Right atrium auricular region (tissue), 2 donors: ENCODE data around the gene KDM3B. TPM values are rescaled to one million over a fixed set of nuclear protein-coding genes. Genes with fewer than 3 reads are reported as not detected.
A peak's percentile ranks its signal among the peaks of the same experiment; 100 is the strongest.

Experiments
- DNase-seq: peaks from one replicate; pipeline ENCODE4 v3.0.0-alpha.2; 2019; ENCODE audit warnings: low spot score
- H3K27ac ChIP-seq, 2 donors: fragments of 200-600 bp; sonication (generic); 1 replicate in 1 of 2; 2 replicates in 1 of 2; pipeline ENCODE4 v1.5.1; 2016 to 2019
- H3K27me3 ChIP-seq, 2 donors: fragments of 200-600 bp; sonication (generic); one replicate each; pipeline versions ENCODE4 v1.5.1 to v1.6.0; 2017 to 2019
- H3K36me3 ChIP-seq: fragments of 200-600 bp; sonication (generic); one replicate; pipeline ENCODE4 v1.5.1; 2016
- H3K4me1 ChIP-seq, 2 donors: fragments of 200-600 bp; sonication (generic); one replicate each; pipeline versions ENCODE4 v1.5.1 to v1.6.0; 2017 to 2019
- H3K4me3 ChIP-seq, 2 donors: fragments of 200-600 bp; sonication (generic); 1 replicate in 1 of 2; 2 replicates in 1 of 2; pipeline ENCODE4 v1.5.1; 2017 to 2019; ENCODE audit warnings: mild to moderate bottlenecking in 1 of 2, moderate library complexity in 1 of 2
- H3K9me3 ChIP-seq, 2 donors: fragments of 200-600 bp; sonication (generic); one replicate each; pipeline ENCODE4 v1.5.1; 2019
- CTCF ChIP-seq, 2 donors: fragments of 200-600 bp; sonication (generic); IDR thresholded peaks; one replicate each; pipeline ENCODE4 v1.5.1; 2019; ENCODE audit warnings: antibody characterized with exemption in 2 of 2
- total RNA-seq, 2 donors: library from RNA; depleted of rRNA; stranded (reverse); fragments of >200 nt; gene quantifications; one replicate each; pipeline ENCODE4 v1.1.0, GENCODE V29; 2016

KDM3B gene
- total RNA-seq, 2 donors from 2014 or later, result 42.9 to 46.9 TPM

DNA sequence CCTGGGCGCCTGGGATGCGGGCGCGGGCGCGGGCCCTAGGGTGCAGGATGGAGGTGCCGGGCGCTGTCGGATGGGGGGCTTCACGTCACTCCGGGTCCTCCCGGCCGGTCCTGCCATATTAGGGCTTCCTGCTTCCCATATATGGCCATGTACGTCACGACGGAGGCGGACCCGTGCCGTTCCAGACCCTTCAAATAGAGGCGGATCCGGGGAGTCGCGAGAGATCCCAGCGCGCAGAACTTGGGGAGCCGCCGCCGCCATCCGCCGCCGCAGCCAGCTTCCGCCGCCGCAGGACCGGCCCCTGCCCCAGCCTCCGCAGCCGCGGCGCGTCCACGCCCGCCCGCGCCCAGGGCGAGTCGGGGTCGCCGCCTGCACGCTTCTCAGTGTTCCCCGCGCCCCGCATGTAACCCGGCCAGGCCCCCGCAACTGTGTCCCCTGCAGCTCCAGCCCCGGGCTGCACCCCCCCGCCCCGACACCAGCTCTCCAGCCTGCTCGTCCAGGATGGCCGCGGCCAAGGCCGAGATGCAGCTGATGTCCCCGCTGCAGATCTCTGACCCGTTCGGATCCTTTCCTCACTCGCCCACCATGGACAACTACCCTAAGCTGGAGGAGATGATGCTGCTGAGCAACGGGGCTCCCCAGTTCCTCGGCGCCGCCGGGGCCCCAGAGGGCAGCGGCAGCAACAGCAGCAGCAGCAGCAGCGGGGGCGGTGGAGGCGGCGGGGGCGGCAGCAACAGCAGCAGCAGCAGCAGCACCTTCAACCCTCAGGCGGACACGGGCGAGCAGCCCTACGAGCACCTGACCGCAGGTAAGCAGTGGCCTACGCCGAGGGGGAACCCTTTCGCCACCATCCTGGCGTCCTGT, 113.0 kb downstream of the KDM3B start, which contains the start of gene EGR1:
TSS of gene EGR1 (plus strand) at position 219 of the 864 bp plus-strand sequence. CDS start at position 502, 283 bp downstream.
- Histone ChIP-seq H3K27me3 (no peaks in the 10 kb centered on the region), H3K4me3 (peak within 1 kb of the TSS; percentile 73 to 83), H3K36me3 (peaks cover 18% of the 10 kb centered on the region), H3K9me3 (no peaks in the 10 kb centered on the region), H3K4me1 (peaks cover 0 to 48% of the 10 kb centered on the region in 2 donors), H3K27ac (peak within 1 kb of the TSS; percentile 96 to 99)
- DNase-seq, result peak; percentile 98
- TF ChIP-seq CTCF (IDR thresholded peaks at IDR 0.05), result no peak

- no peaks in the 10 kb centered on the region for H3K9me3 ChIP-seq
- H3K27me3 ChIP-seq, result no peaks in the 10 kb centered on the region
- peak overlapping the region in 1 of 2 donors; percentile 36 for H3K27ac ChIP-seq
- peaks cover 18% of the 10 kb centered on the region for H3K36me3 ChIP-seq
- DNase-seq, result peak; percentile 64
- TF ChIP-seq CTCF (IDR thresholded peaks at IDR 0.05), result no peak
- peaks cover 0 to 39% of the 10 kb centered on the region in 2 donors for H3K4me1 ChIP-seq
- peak overlapping the region; percentile 73 to 83 for H3K4me3 ChIP-seq
Observed at GRCh38 chr5:138466125-138466899, 113.8 kb downstream of the KDM3B start.

- TF ChIP-seq CTCF (IDR thresholded peaks at IDR 0.05), result no peak
- H3K9me3 ChIP-seq, result no peaks in the 10 kb centered on the region
- no peaks in the 10 kb centered on the region for H3K27me3 ChIP-seq
- peak overlapping the region; percentile 73 to 83 for H3K4me3 ChIP-seq
- peak; percentile 63 for DNase-seq
- peak overlapping the region in 1 of 2 donors; percentile 13 for H3K27ac ChIP-seq
- peaks cover 18% of the 10 kb centered on the region for H3K36me3 ChIP-seq
- peaks cover 0 to 32% of the 10 kb centered on the region in 2 donors for H3K4me1 ChIP-seq
Observed at GRCh38 chr5:138466900-138467710, 114.6 kb downstream of the KDM3B start.

DNA sequence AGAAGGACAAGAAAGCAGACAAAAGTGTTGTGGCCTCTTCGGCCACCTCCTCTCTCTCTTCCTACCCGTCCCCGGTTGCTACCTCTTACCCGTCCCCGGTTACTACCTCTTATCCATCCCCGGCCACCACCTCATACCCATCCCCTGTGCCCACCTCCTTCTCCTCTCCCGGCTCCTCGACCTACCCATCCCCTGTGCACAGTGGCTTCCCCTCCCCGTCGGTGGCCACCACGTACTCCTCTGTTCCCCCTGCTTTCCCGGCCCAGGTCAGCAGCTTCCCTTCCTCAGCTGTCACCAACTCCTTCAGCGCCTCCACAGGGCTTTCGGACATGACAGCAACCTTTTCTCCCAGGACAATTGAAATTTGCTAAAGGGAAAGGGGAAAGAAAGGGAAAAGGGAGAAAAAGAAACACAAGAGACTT, 115.2 kb downstream of the KDM3B start:
- no peak for TF ChIP-seq CTCF (IDR thresholded peaks at IDR 0.05)
- no peaks in the 10 kb centered on the region for H3K27me3 ChIP-seq
- peak overlapping the region in 1 of 2 donors; percentile 13 for H3K27ac ChIP-seq
- no peaks in the 10 kb centered on the region for H3K9me3 ChIP-seq
- peak; percentile 63 for DNase-seq
- peak overlapping the region; percentile 73 to 83 for H3K4me3 ChIP-seq
- peaks cover 18% of the 10 kb centered on the region for H3K36me3 ChIP-seq
- H3K4me1 ChIP-seq, result peaks cover 0 to 32% of the 10 kb centered on the region in 2 donors
